HepG2 (cell line): ENCODE results near the gene PSMB11. TPM values are rescaled to one million over a fixed set of nuclear protein-coding genes. Genes with fewer than 3 reads are reported as not detected.
A peak's percentile ranks its signal among the peaks of the same experiment; 100 is the strongest.

Experiments used
- ATM ChIP-seq: fragments of 450-650 bp; IDR thresholded peaks from 2 replicates; pipeline ENCODE4 v1.7.1; 2017; ENCODE audit warnings: mild to moderate bottlenecking, borderline replicate concordance
- CBFB ChIP-seq: sonication (generic); formaldehyde crosslinking; IDR thresholded peaks from 2 replicates; pipeline ENCODE4 v1.4.0; 2020; ENCODE audit warnings: missing genetic modification reagents
- ERF ChIP-seq: IDR thresholded peaks from 2 replicates; pipeline ENCODE4 v1.6.1; 2018; ENCODE audit warnings: missing biosample characterization, missing genetic modification reagents
- SOX6 ChIP-seq, 2 experiments: fragments of 450-650 bp in 1 of 2; sonication (generic) in 1 of 2; formaldehyde crosslinking in 1 of 2; IDR thresholded peaks; 2 replicates each; pipeline versions ENCODE4 v1.4.0 to v1.6.1; 2017 to 2020; ENCODE audit warnings: antibody characterized with exemption in 1 of 2, mild to moderate bottlenecking in 1 of 2, missing genetic modification reagents in 1 of 2
- SP5 ChIP-seq: IDR thresholded peaks from 2 replicates; pipeline ENCODE4 v1.6.1; 2016; ENCODE audit warnings: low read depth, borderline replicate concordance
- SRSF9 ChIP-seq: fragments of 200-400 bp; formaldehyde crosslinking; IDR thresholded peaks from 2 replicates; pipeline ENCODE4 v1.6.1; 2018; ENCODE audit warnings: borderline replicate concordance, mild to moderate bottlenecking, low read depth, low read length; ENCODE audit not compliant: insufficient read depth, poor library complexity, severe bottlenecking
- ZFY ChIP-seq: sonication (generic); formaldehyde crosslinking; IDR thresholded peaks from 2 replicates; pipeline ENCODE4 v1.4.0; 2020; ENCODE audit warnings: missing genetic modification reagents
- ZNF274 ChIP-seq: sonication (generic); formaldehyde crosslinking; IDR thresholded peaks from 2 replicates; pipeline ENCODE4 v1.5.1; 2020; ENCODE audit warnings: mild to moderate bottlenecking, missing genetic modification reagents
- ZNF772 ChIP-seq: sonication (generic); formaldehyde crosslinking; IDR thresholded peaks from 2 replicates; pipeline ENCODE4 v1.5.0; 2020; ENCODE audit warnings: mild to moderate bottlenecking, missing genetic modification reagents
- polyA plus RNA-seq, 8 experiments: library from polyadenylated mRNA; depleted of rRNA in 3 of 8; stranded (reverse) in 7 of 8; unstranded in 1 of 8; fragments of >200 nt; fragmentation: Illumina TruSeq in 4 of 8; extraction: Trizol in 4 of 8; gene quantifications; 2 replicates each; pipeline versions ENCODE4 v1.2.1 to v1.2.3, GENCODE V29; 2011 to 2016; ENCODE audit warnings: low read depth in 4 of 8, missing spikeins in 1 of 8, mixed read lengths in 1 of 8; ENCODE audit not compliant: insufficient read depth in 1 of 8
- total RNA-seq, 5 experiments: library from RNA; depleted of rRNA; stranded (reverse); fragments of >200 nt; fragmentation: Illumina TruSeq; extraction: Trizol; gene quantifications; 2 replicates each; pipeline ENCODE4 v1.2.3, GENCODE V29; 2016; ENCODE audit warnings: low read depth in 1 of 5
- TF ChIP-seq, protein P1 (sequence below): sonication (generic); formaldehyde crosslinking; IDR thresholded peaks from 2 replicates; pipeline ENCODE4 v1.5.1; 2020; ENCODE audit warnings: mild to moderate bottlenecking, missing genetic modification reagents, borderline replicate concordance
- TF ChIP-seq, protein P2 (sequence below): IDR thresholded peaks from 2 replicates; pipeline ENCODE4 v1.6.1; 2016; ENCODE audit warnings: missing compliant biosample characterization, missing genetic modification reagents, borderline replicate concordance
- TF ChIP-seq, protein P3 (sequence below): sonication (generic); formaldehyde crosslinking; IDR thresholded peaks from 2 replicates; pipeline ENCODE4 v1.4.0; 2020; ENCODE audit warnings: mild to moderate bottlenecking, missing genetic modification reagents
- TF ChIP-seq, protein P4 (sequence below): sonication (generic); formaldehyde crosslinking; IDR thresholded peaks from 2 replicates; pipeline ENCODE4 v1.4.0; 2020; ENCODE audit warnings: missing genetic modification reagents
- TF ChIP-seq, protein P5 (sequence below): IDR thresholded peaks from 2 replicates; pipeline ENCODE4 v1.6.1; 2016; ENCODE audit warnings: missing compliant biosample characterization, missing genetic modification reagents, borderline replicate concordance

The PSMB11 gene
- total and polyA plus RNA-seq, 2 of the 13 experiments (the other 11 are each of a cell fraction or from before 2014, with no cell fraction given), result not detected

DNA sequence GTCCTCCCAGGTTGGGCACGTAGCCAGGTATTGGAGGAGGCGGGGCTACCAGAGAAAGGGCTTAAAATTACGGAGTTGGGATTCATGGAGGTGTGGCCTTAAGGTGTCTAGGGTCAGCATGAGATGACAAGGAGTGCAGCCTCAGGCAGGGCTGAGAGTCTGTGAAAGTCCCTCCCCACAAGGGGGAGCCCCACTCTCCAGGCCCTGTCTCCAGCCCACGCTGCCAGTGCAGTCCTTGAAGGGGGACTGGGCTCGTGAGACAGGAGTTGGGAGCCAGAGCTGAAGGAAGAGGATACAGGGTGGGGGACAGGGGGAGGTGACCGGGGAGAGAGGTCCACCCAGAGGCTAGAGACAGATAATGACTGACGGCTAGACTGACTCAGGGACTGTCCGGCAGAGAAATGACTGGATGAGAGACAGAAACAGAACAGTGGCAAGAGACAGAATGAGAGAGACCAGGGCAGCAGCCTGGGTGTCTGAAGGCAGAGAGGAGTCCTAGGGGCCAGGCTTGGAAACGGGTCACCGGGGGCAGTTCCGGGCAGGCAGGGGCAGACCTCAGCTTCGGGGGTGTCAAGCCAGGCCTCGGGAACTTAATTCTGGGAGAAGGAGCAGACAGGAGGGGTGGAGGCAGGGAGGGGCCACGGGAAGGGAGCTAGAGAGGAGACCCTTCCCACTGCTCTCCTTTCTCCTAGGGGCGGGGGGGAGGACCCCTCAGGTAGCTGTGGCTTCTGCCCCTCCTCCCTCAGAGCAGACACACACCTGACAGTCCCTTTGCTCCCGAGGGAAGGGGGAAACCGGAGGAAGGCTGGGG is 14.3 kb downstream of the PSMB11 start (continued):
- TF ChIP-seq SRSF9, result no peak
- TF ChIP-seq, protein P1, sequence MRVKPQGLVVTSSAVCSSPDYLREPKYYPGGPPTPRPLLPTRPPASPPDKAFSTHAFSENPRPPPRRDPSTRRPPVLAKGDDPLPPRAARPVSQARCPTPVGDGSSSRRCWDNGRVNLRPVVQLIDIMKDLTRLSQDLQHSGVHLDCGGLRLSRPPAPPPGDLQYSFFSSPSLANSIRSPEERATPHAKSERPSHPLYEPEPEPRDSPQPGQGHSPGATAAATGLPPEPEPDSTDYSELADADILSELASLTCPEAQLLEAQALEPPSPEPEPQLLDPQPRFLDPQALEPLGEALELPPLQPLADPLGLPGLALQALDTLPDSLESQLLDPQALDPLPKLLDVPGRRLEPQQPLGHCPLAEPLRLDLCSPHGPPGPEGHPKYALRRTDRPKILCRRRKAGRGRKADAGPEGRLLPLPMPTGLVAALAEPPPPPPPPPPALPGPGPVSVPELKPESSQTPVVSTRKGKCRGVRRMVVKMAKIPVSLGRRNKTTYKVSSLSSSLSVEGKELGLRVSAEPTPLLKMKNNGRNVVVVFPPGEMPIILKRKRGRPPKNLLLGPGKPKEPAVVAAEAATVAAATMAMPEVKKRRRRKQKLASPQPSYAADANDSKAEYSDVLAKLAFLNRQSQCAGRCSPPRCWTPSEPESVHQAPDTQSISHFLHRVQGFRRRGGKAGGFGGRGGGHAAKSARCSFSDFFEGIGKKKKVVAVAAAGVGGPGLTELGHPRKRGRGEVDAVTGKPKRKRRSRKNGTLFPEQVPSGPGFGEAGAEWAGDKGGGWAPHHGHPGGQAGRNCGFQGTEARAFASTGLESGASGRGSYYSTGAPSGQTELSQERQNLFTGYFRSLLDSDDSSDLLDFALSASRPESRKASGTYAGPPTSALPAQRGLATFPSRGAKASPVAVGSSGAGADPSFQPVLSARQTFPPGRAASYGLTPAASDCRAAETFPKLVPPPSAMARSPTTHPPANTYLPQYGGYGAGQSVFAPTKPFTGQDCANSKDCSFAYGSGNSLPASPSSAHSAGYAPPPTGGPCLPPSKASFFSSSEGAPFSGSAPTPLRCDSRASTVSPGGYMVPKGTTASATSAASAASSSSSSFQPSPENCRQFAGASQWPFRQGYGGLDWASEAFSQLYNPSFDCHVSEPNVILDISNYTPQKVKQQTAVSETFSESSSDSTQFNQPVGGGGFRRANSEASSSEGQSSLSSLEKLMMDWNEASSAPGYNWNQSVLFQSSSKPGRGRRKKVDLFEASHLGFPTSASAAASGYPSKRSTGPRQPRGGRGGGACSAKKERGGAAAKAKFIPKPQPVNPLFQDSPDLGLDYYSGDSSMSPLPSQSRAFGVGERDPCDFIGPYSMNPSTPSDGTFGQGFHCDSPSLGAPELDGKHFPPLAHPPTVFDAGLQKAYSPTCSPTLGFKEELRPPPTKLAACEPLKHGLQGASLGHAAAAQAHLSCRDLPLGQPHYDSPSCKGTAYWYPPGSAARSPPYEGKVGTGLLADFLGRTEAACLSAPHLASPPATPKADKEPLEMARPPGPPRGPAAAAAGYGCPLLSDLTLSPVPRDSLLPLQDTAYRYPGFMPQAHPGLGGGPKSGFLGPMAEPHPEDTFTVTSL (CRISPR knock-in tag), result no peak
- no peak for TF ChIP-seq SOX6 (IDR thresholded peaks at IDR 0.05)
- no peak for TF ChIP-seq SOX6 (CRISPR knock-in tag; IDR thresholded peaks at IDR 0.05)
- TF ChIP-seq CBFB (CRISPR knock-in tag), result peak; percentile 79; the same call in 1 of the 2 replicates
- TF ChIP-seq ERF, result no peak; the same call in 1 of the 2 replicates
- TF ChIP-seq, protein P2, sequence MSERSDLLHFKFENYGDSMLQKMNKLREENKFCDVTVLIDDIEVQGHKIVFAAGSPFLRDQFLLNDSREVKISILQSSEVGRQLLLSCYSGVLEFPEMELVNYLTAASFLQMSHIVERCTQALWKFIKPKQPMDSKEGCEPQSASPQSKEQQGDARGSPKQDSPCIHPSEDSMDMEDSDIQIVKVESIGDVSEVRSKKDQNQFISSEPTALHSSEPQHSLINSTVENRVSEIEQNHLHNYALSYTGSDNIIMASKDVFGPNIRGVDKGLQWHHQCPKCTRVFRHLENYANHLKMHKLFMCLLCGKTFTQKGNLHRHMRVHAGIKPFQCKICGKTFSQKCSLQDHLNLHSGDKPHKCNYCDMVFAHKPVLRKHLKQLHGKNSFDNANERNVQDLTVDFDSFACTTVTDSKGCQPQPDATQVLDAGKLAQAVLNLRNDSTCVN, result peak; percentile 54
- peak; percentile 61 for TF ChIP-seq ZFY (CRISPR knock-in tag)
- TF ChIP-seq ZNF274 (CRISPR knock-in tag), result peak; percentile 63
- no peak for TF ChIP-seq ATM
- peak; percentile 71; the same call in 1 of the 2 replicates for TF ChIP-seq ZNF772 (CRISPR knock-in tag)
- TF ChIP-seq SP5 (CRISPR knock-in tag), result 0 out of 2 replicates have a peak, but pooled peaks have one; percentile 26
- TF ChIP-seq, protein P3, sequence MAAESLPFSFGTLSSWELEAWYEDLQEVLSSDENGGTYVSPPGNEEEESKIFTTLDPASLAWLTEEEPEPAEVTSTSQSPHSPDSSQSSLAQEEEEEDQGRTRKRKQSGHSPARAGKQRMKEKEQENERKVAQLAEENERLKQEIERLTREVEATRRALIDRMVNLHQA (CRISPR knock-in tag), result no peak
- TF ChIP-seq, protein P4, sequence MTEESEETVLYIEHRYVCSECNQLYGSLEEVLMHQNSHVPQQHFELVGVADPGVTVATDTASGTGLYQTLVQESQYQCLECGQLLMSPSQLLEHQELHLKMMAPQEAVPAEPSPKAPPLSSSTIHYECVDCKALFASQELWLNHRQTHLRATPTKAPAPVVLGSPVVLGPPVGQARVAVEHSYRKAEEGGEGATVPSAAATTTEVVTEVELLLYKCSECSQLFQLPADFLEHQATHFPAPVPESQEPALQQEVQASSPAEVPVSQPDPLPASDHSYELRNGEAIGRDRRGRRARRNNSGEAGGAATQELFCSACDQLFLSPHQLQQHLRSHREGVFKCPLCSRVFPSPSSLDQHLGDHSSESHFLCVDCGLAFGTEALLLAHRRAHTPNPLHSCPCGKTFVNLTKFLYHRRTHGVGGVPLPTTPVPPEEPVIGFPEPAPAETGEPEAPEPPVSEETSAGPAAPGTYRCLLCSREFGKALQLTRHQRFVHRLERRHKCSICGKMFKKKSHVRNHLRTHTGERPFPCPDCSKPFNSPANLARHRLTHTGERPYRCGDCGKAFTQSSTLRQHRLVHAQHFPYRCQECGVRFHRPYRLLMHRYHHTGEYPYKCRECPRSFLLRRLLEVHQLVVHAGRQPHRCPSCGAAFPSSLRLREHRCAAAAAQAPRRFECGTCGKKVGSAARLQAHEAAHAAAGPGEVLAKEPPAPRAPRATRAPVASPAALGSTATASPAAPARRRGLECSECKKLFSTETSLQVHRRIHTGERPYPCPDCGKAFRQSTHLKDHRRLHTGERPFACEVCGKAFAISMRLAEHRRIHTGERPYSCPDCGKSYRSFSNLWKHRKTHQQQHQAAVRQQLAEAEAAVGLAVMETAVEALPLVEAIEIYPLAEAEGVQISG (CRISPR knock-in tag), result peak; percentile 66; the same call in 1 of the 2 replicates
- TF ChIP-seq, protein P5, sequence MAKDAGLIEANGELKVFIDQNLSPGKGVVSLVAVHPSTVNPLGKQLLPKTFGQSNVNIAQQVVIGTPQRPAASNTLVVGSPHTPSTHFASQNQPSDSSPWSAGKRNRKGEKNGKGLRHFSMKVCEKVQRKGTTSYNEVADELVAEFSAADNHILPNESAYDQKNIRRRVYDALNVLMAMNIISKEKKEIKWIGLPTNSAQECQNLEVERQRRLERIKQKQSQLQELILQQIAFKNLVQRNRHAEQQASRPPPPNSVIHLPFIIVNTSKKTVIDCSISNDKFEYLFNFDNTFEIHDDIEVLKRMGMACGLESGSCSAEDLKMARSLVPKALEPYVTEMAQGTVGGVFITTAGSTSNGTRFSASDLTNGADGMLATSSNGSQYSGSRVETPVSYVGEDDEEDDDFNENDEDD (CRISPR knock-in tag), result peak; percentile 67; the same call in 1 of the 2 replicates
